Skeletal muscle satellite cell (primary cell): Measurements from ENCODE around the gene RSBN1L.
"Not testable (repeated sequence)": the region's sequence is repeated elsewhere in the genome, so short reads cannot be mapped to it uniquely, and the experiment has no call there.

ENCODE experiments used
- H3K27me3 ChIP-seq: 2 replicates; pipeline ENCODE4 v1.7.0; 2013; ENCODE audit warnings: low read length; ENCODE audit not compliant: control insufficient read depth, insufficient read depth
- H3K36me3 ChIP-seq: 2 replicates; pipeline ENCODE4 v1.7.0; 2013; ENCODE audit warnings: mild to moderate bottlenecking, control low read depth, low read length; ENCODE audit not compliant: insufficient read depth
- H3K4me1 ChIP-seq: 2 replicates; pipeline ENCODE4 v1.7.0; 2013; ENCODE audit warnings: low read length; ENCODE audit not compliant: control insufficient read depth, insufficient read depth
- H3K4me2 ChIP-seq: 2 replicates; pipeline ENCODE4 v1.7.0; 2013; ENCODE audit warnings: mild to moderate bottlenecking, low read length
- H3K4me3 ChIP-seq: 2 replicates; pipeline ENCODE4 v1.7.0; 2013; ENCODE audit warnings: low read length
- H3K9ac ChIP-seq: 2 replicates; pipeline ENCODE4 v1.7.0; 2013; ENCODE audit warnings: mild to moderate bottlenecking, low read depth, low read length, moderate library complexity
- H3K9me3 ChIP-seq: replicated peaks from 2 replicates; pipeline ENCODE4 v1.7.0; 2013; ENCODE audit warnings: mild to moderate bottlenecking, control low read depth, low read length

Gene RSBN1L

DNA sequence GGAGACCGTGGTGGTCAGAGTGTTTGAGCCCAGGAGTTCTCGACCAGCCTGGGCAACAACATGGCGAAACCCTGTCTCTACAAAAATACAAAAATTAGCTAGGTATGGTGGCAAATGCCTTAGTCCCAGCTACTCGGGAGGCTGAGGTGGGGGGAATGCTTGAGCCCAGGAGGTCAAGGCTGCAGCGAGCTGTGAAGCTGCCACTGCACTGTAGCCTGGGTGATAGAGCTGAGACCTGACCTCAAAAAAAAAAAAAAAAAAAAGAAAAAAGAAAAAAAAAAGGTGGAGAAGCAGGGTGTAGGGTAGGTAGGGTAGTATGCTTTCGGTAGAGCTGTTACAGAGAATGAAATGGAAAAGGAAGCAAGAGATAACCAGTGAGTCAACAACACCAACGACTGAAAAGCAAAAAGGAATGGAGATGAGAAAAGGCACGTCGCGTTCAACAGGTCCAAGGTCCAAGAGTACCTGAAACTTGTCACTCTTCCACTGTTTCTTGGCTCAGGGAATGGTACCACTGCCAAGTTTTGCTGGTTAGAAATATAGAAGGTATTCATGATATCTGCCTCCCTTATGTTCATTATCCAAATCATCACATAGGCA, 4.3 kb upstream of the RSBN1L start:
- H3K9me3 ChIP-seq, result no peaks in the 10 kb centered on the region
- peaks cover 5% of the 10 kb centered on the region for H3K4me1 ChIP-seq
- no peaks in the 10 kb centered on the region for H3K36me3 ChIP-seq
- no peaks in the 10 kb centered on the region for H3K27me3 ChIP-seq
- no peak overlapping the region for H3K4me3 ChIP-seq
- H3K4me2 ChIP-seq, result no peak overlapping the region
- no peak overlapping the region for H3K9ac ChIP-seq

DNA sequence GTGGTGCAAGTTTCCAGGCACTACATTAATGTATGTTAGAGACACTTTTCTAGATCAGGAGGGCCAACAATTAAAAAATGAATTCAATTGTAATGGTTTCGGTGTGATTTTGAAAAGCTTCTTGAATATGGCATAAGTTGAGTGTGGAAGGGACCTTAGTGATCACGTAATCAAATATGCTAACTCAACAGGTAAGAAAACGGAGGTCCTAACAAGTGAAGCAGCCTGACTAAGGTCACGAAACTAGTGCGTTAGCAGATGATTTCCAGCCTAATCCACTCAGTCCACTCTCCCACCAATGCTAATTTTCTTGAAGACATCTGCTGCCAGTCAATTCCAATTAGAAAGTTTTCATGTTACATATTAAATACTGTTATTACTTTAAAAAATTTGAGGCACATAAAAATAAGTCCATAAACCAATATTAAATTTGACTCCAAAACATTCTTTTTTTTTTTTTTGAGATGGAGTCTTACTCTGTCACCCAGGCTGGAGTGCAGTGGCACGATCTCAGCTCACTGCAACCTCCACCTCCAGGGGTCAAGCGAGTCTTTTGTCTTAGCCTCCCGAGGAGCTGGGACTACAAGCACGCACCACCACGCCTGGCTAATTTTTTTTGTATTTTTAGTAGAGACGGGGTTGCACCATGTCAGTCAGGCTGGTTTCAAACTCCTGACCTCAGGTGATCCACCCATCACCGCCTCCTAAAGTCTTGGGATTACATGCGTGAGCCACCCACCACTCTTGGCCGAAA, 2.3 kb upstream of the RSBN1L start:
- no peaks in the 10 kb centered on the region for H3K36me3 ChIP-seq
- H3K4me3 ChIP-seq, result no peak overlapping the region
- no peaks in the 10 kb centered on the region for H3K27me3 ChIP-seq
- H3K4me2 ChIP-seq, result peak overlapping the region; percentile 26
- no peak overlapping the region for H3K9ac ChIP-seq
- H3K4me1 ChIP-seq, result peaks cover 7% of the 10 kb centered on the region
- no peaks in the 10 kb centered on the region for H3K9me3 ChIP-seq

DNA sequence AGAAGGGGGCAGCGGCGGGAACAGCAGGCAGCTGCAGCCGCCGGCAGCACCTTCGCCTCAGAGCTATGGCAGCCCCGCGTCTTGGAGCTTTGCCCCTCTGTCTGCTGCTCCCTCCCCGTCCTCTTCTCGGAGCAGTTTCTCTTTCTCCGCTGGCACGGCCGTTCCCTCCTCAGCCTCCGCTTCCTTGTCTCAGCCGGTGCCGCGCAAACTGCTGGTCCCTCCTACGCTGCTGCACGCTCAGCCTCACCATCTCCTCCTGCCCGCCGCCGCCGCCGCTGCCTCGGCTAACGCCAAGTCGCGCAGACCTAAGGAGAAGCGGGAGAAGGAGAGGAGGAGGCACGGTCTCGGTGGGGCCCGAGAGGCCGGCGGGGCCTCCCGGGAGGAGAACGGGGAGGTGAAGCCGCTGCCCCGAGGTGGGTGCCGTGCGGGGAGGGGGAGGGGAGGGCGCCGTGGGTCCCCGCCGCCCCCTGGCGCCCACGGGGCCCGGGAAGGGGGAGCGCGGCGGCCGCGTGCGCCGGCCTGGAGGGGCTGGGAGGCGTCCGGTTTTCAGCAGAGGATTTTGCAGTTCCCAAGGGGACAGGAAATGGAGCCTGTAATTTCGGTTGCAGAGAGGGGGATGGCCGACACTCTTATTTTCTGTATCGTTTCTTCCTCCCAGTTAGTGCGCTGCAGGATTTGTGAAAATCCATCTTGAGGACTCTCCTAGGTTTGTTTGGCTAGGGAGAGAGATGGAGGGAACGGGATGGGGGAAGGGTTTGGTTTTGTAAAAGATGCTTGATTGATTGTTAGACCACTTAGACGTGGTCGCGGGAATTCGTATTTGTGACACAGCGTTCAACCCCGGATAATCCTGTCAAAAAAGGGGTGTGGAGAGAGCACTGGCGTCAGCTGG, 630 bp downstream of the RSBN1L start:
- H3K9ac ChIP-seq, result peak overlapping the region; percentile 91
- H3K4me1 ChIP-seq, result peaks cover 13% of the 10 kb centered on the region
- no peaks in the 10 kb centered on the region for H3K9me3 ChIP-seq
- H3K4me2 ChIP-seq, result peak overlapping the region; percentile 84
- H3K27me3 ChIP-seq, result no peaks in the 10 kb centered on the region
- H3K36me3 ChIP-seq, result no peaks in the 10 kb centered on the region
- H3K4me3 ChIP-seq, result peak overlapping the region; percentile 96

DNA sequence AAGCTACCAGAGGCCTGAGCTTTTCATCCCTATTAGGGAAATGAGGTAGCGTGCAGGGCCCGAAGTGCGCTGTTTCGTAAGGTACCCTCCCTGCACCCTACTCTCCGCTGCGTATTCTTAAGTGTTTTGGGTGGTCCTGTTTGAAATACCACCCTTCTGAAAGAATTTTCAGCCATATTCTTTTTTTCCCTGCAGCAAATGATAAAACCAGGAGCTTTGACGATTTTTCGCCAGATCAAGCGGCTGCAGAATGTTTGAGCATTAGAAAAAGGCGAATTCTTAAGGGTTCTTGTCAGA, 1.2 kb downstream of the RSBN1L start:
- peak overlapping the region; percentile 91 for H3K9ac ChIP-seq

DNA sequence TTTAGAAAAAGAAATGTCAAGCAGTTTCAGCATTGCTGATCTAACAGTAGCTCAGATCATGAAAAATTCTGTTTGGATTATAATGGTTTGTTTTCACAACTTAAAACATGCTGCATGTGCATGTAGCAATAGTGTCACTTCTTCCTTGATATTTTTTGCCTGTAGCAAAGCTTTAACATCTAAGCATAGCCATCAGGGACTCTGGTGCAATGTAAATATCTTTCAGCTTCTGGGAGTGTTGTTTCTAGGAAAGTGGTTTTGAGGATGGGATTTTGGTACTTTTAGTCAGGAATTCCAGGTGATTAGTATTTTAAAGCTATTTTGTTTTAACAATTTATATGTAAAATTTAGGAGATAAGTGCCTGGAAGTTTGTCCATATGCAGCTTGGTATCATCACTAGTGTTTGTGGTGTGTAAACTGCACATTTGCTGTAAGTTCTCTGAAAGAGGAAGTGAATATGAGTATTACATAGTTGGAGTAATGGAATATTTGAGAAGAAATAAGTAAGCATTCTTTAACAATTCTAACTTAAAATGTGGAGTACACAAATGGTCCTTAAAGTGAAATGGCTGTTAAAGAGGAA, 1.9 kb downstream of the RSBN1L start:
- peak overlapping the region; percentile 96 for H3K4me3 ChIP-seq
- peak overlapping the region; percentile 84 for H3K4me2 ChIP-seq
- peak overlapping the region; percentile 91 for H3K9ac ChIP-seq
- no peaks in the 10 kb centered on the region for H3K36me3 ChIP-seq
- no peaks in the 10 kb centered on the region for H3K9me3 ChIP-seq
- peaks cover 24% of the 10 kb centered on the region for H3K4me1 ChIP-seq
- H3K27me3 ChIP-seq, result no peaks in the 10 kb centered on the region

More for the DNA sequence above, 1.2 kb downstream of the RSBN1L start:
- Histone ChIP-seq H3K4me3 (peak overlapping the region; percentile 96), H3K4me2 (peak overlapping the region; percentile 84), H3K4me1 (peaks cover 18% of the 10 kb centered on the region), H3K9me3 (no peaks in the 10 kb centered on the region), H3K27me3 (no peaks in the 10 kb centered on the region), H3K36me3 (no peaks in the 10 kb centered on the region)

DNA sequence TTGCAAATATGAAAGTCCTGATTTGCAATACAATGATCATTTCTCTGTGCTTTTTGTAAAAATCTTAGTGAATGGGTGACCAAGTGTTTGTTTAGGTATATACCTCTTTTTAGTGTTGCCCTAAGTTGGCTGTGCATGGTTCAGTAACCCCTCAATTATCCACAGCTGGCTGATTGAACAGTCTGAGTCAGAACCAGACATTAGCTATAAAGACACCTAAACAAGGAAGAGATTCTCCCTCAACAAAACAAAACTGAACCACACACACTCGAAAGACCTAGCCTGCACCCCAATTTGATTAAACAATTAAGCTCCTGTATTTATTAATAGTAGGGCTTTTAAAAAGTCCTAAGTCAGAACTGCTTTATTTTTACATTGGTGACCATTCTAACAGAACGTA, 2.8 kb downstream of the RSBN1L start:
- no peaks in the 10 kb centered on the region for H3K36me3 ChIP-seq
- peak overlapping the region; percentile 96 for H3K4me3 ChIP-seq
- no peaks in the 10 kb centered on the region for H3K27me3 ChIP-seq
- H3K4me2 ChIP-seq, result peak overlapping the region; percentile 84
- peak overlapping the region; percentile 91 for H3K9ac ChIP-seq
- H3K4me1 ChIP-seq, result peaks cover 25% of the 10 kb centered on the region
- no peaks in the 10 kb centered on the region for H3K9me3 ChIP-seq

DNA sequence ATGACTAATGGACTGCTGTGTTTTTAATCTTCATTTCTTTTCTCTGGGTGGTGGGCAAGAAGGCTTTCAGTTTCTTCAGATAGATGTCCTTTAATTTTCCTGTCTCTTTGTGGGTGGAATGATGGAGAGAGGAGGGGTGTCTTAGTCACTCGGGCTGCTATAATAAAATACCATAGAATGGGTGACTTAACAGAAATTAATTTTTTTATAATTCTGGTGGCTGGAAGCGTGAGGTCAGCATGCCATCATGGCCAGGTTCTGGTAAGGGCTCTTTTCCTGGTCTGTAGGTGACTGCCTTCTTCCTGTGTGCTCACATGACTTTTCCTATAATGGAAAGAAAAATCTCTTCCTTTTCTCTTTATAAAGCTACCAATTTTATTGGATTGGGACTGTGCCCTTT, 6.3 kb downstream of the RSBN1L start:
- Histone ChIP-seq H3K4me3 (no peak overlapping the region), H3K9me3 (no peaks in the 10 kb centered on the region), H3K4me2 (peak overlapping the region; percentile 6), H3K4me1 (peaks cover 25% of the 10 kb centered on the region), H3K9ac (no peak overlapping the region), H3K36me3 (no peaks in the 10 kb centered on the region), H3K27me3 (no peaks in the 10 kb centered on the region)

DNA sequence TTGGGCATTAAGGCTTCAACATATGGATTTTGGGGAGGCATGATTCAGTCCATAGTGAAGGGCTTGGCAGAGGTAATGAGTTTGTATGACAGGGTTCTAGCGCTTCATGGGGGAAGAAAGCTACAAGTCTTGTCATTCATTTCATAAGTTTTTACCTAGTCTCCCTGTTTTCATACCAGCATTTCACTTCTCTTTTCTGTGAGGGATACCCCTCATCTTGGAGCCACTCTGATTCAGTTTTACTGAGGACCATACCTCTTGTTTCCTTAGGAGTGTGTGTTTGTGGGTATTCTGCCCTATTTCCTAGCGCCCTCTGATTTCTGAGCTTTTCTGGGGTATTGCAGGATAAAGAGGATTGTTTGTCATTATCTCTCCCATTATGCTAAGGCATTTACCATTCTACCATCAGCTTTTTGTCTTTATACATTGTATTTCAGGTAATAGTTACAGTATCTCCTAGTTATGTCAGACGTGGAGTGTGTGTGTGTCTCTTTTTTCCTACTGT, 6.8 kb downstream of the RSBN1L start:
- peaks cover 25% of the 10 kb centered on the region for H3K4me1 ChIP-seq
- H3K4me2 ChIP-seq, result no peak overlapping the region
- H3K27me3 ChIP-seq, result no peaks in the 10 kb centered on the region
- H3K4me3 ChIP-seq, result no peak overlapping the region
- H3K9me3 ChIP-seq, result no peaks in the 10 kb centered on the region
- H3K36me3 ChIP-seq, result no peaks in the 10 kb centered on the region
- H3K9ac ChIP-seq, result no peak overlapping the region

DNA sequence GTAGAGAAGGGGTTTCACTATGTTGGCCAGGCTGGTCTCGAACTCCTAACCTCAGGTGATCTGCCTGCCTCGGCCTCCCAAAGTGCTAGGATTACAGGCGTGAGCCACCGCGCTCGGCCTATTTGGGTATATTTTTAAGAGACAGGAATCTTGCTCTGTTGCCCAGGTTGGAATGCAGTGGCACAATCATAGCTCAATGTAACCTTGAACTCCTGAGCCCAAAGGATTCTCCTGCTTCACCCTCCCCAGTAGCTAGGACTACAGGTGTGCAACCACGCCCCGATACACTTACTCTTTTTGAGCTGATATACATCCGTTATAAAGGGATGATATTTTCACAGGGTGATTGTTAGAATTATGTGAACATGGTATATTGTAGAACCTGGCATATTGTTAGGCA, 7.4 kb downstream of the RSBN1L start:
- H3K9me3 ChIP-seq, H3K4me2 ChIP-seq, H3K4me3 ChIP-seq, H3K27me3 ChIP-seq, H3K36me3 ChIP-seq, H3K9ac ChIP-seq: not testable (repeated sequence)
- peaks cover 21% of the 10 kb centered on the region for H3K4me1 ChIP-seq

DNA sequence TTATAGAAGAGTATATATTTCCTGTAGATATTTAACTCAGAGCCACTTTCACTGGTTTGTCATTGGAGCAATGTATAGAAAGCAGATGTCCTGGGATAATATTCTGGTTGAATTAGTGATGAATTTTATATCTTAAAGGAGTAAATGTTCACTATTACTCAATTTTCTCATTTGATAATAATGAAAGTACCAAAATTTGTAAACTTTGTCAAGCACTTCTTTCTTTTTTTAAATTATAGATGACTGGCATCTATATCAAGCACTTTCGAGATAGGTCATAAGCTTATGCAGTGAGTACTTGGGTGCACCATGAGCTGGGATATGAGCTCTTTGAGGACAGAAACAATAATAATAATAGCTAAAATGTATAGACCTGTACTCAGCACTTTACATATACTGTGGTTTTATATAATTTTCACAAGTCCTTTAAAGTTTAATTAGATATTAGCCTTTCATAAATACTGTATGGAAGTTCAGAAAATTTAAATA, 11.3 kb downstream of the RSBN1L start:
- Histone ChIP-seq H3K27me3 (no peaks in the 10 kb centered on the region), H3K4me3 (no peak overlapping the region), H3K36me3 (no peaks in the 10 kb centered on the region), H3K9ac (no peak overlapping the region), H3K4me1 (peaks cover 7% of the 10 kb centered on the region), H3K4me2 (no peak overlapping the region), H3K9me3 (no peaks in the 10 kb centered on the region)

DNA sequence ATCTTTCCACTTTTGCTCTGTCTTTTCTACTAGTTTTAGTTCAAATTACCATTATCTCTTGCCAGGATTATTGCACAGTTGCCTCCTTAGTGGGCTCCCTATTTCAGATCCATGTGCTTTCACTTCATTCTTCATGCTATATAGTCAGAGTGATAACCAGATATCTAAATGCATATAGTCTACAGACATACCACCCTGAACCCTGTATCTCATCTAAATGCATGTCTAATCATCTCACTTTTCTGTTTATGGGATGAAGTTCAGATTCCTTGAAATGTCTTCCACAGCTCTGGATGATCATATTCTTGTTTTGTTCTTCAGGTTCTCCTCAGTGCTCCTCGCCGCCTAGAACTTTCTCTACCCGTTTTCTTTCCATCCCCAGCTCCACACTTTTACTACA, 13.8 kb downstream of the RSBN1L start:
- Histone ChIP-seq H3K9ac (no peak overlapping the region), H3K4me2 (no peak overlapping the region), H3K4me1 (no peaks in the 10 kb centered on the region), H3K4me3 (no peak overlapping the region), H3K27me3 (no peaks in the 10 kb centered on the region), H3K9me3 (no peaks in the 10 kb centered on the region), H3K36me3 (no peaks in the 10 kb centered on the region)
